Gastroesophageal sphincter (tissue), 4 donors: ENCODE data around the gene KAZN. TPM values are rescaled to one million over a fixed set of nuclear protein-coding genes. Genes with fewer than 3 reads are reported as not detected.

ENCODE experiments used
- ATAC-seq: fragments of 150-250 bp; one replicate; pipeline ENCODE4 v1.9.1; 2016; ENCODE audit warnings: mild to moderate bottlenecking, moderate library complexity
- H3K27ac ChIP-seq, 4 donors: fragments of 200-600 bp; sonication (generic) in 3 of 4; 1 replicate in 3 of 4; 2 replicates in 1 of 4; pipeline ENCODE4 v1.5.1; 2016 to 2019
- H3K27me3 ChIP-seq: fragments of 200-600 bp; sonication (generic); one replicate; pipeline ENCODE4 v1.5.1; 2019
- H3K36me3 ChIP-seq, 2 donors: fragments of 200-600 bp; sonication (generic); one replicate each; pipeline ENCODE4 v1.5.1; 2019; ENCODE audit warnings: control low read depth in 1 of 2
- H3K4me1 ChIP-seq, 3 donors: fragments of 200-600 bp; sonication (generic); 1 replicate in 2 of 3; 2 replicates in 1 of 3; pipeline ENCODE4 v1.5.1; 2016 to 2019; ENCODE audit warnings: control low read depth in 2 of 3
- H3K4me3 ChIP-seq, 2 donors: fragments of 200-600 bp; sonication (generic); one replicate each; pipeline ENCODE4 v1.5.1; 2019; ENCODE audit warnings: mild to moderate bottlenecking in 1 of 2, moderate library complexity in 1 of 2
- H3K9me3 ChIP-seq, 3 donors: fragments of 200-600 bp; sonication (generic); one replicate each; pipeline ENCODE4 v1.5.1; 2017 to 2019; ENCODE audit warnings: control low read depth in 2 of 3
- EP300 ChIP-seq: sonication (generic); formaldehyde crosslinking; IDR thresholded peaks from one replicate; pipeline ENCODE4 v1.6.1; 2017; ENCODE audit warnings: antibody characterized with exemption, mild to moderate bottlenecking
- POLR2A ChIP-seq, 2 donors: fragments of 450-650 bp; IDR thresholded peaks; one replicate each; pipeline ENCODE4 v1.6.1; 2017; ENCODE audit warnings: antibody characterized with exemption in 2 of 2, mild to moderate bottlenecking in 2 of 2, moderate library complexity in 1 of 2
- POLR2AphosphoS5 ChIP-seq: sonication (generic); formaldehyde crosslinking; IDR thresholded peaks from one replicate; pipeline ENCODE4 v1.6.1; 2017; ENCODE audit warnings: antibody characterized with exemption
- WGBS, 2 donors: methylation state at CpG; one replicate each; pipeline ENCODE4 v1.1.5; 2018; ENCODE audit warnings: low coverage in 1 of 2; 5-methylcytosine and 5-hydroxymethylcytosine counted together
- total RNA-seq, 4 donors: library from RNA; depleted of rRNA; stranded (reverse); fragments of >200 nt; gene quantifications; one replicate each; pipeline ENCODE4 v1.1.0, GENCODE V29; 2016
- TF ChIP-seq, protein P1 (sequence below), 4 experiments: fragments of 200-600 bp in 2 of 4; fragments of 450-650 bp in 2 of 4; sonication (generic) in 1 of 4; IDR thresholded peaks; one replicate each; pipeline ENCODE4 v1.5.1; 2017 to 2019; ENCODE audit warnings: antibody characterized with exemption in 4 of 4, mild to moderate bottlenecking in 2 of 4, moderate library complexity in 2 of 4

The KAZN gene
- total RNA-seq, 4 donors from 2014 or later, result 6.5 to 16.6 (median 11.5) TPM

DNA sequence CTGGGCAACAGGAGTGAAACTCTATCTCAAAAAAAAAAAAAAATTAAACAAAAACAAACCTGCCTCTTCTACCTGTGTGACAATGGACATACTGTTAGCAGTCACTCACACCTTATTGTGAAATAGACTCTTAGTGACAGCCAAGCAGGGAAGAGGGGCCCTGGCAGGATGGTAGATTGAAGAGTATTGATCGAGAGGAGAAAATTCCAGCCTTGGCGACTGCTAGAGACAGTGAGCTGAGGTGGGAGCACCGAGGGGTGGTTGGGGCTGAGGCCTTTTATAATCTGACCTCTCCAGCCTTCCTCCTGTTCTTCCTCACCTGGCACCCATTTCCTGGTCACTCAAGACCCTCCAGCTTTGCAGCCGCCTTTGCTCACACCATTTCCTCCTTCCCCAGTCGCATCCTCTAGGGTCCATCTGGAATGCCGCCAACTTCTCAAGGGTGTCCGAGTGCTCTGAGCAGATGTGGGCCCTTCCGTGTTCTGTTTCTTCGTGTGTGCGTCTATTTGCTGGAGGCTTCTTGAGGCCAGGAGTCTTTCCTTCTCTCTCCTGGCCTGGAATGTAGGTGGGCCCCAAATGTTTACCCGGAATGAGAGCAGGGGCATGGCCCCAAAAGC lies 358.2 kb downstream of the KAZN start:
- Histone ChIP-seq H3K27me3 (no peaks in the 10 kb centered on the region), H3K27ac (no peak overlapping the region), H3K9me3 (peaks cover 0 to 11% (median 0%) of the 10 kb centered on the region in 3 donors), H3K4me3 (no peak overlapping the region), H3K4me1 (peaks cover 0 to 8% (median 0%) of the 10 kb centered on the region in 3 donors), H3K36me3 (peaks cover 0 to 12% of the 10 kb centered on the region in 2 donors)
- TF ChIP-seq, protein P1, sequence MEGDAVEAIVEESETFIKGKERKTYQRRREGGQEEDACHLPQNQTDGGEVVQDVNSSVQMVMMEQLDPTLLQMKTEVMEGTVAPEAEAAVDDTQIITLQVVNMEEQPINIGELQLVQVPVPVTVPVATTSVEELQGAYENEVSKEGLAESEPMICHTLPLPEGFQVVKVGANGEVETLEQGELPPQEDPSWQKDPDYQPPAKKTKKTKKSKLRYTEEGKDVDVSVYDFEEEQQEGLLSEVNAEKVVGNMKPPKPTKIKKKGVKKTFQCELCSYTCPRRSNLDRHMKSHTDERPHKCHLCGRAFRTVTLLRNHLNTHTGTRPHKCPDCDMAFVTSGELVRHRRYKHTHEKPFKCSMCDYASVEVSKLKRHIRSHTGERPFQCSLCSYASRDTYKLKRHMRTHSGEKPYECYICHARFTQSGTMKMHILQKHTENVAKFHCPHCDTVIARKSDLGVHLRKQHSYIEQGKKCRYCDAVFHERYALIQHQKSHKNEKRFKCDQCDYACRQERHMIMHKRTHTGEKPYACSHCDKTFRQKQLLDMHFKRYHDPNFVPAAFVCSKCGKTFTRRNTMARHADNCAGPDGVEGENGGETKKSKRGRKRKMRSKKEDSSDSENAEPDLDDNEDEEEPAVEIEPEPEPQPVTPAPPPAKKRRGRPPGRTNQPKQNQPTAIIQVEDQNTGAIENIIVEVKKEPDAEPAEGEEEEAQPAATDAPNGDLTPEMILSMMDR (IDR thresholded peaks at IDR 0.05), result no peak
- TF ChIP-seq EP300, result no peak
- TF ChIP-seq POLR2A (IDR thresholded peaks at IDR 0.05), result no peak
- no peak for TF ChIP-seq POLR2AphosphoS5
- 83 to 86% methylated on average over 8 to 10 of the region's 11 CpGs for WGBS, 2 donors
- no peak for ATAC-seq

DNA sequence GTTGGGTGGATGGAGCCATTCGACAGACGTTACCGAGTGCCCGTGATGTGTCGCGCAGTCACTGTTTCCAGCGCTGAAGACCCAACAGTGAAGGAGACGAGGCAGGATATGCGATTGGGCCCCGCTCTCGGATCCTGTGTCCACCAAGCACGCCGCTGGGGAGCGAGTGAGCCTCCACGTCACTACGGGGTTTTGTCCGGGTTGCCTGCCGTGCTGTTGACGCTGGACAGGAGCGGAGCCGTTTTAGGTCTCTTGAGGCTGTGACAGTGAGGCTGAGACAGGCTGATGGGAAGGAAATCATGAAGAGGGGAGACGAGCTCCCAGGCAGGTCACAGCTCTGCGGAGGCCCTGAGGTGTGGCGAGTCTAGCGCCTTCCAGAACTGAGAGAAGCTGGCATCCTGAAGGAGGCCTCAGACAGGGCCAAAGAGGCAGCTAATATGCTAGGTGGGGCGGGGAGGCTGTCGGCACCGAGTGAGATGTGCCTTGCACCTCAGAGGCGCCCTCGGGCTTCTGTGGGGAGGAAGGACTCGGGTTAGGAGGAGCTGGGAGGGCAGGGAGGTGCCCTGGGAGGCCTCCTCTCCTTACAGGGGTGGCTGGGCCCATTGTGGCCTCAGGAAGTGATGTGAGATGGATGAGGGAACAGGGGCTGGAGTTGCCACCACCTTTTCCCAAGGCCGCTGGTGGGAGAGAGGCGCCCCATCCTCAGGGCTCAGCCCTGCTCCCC lies 359.1 kb downstream of the KAZN start:
- ATAC-seq, result no peak
- no peak overlapping the region for H3K4me3 ChIP-seq
- H3K4me1 ChIP-seq, result peaks cover 0 to 8% (median 0%) of the 10 kb centered on the region in 3 donors
- TF ChIP-seq, protein P1 (IDR thresholded peaks at IDR 0.05), result no peak
- TF ChIP-seq EP300 (no peak), POLR2AphosphoS5 (no peak), POLR2A (IDR thresholded peaks at IDR 0.05) (no peak)
- peaks cover 0 to 16% of the 10 kb centered on the region in 2 donors for H3K36me3 ChIP-seq
- no peaks in the 10 kb centered on the region for H3K27me3 ChIP-seq
- H3K9me3 ChIP-seq, result peaks cover 0 to 12% (median 0%) of the 10 kb centered on the region in 3 donors
- no CpG with 5 or more reads among the region's 33 CpGs for WGBS, 2 donors
- H3K27ac ChIP-seq, result no peak overlapping the region

DNA sequence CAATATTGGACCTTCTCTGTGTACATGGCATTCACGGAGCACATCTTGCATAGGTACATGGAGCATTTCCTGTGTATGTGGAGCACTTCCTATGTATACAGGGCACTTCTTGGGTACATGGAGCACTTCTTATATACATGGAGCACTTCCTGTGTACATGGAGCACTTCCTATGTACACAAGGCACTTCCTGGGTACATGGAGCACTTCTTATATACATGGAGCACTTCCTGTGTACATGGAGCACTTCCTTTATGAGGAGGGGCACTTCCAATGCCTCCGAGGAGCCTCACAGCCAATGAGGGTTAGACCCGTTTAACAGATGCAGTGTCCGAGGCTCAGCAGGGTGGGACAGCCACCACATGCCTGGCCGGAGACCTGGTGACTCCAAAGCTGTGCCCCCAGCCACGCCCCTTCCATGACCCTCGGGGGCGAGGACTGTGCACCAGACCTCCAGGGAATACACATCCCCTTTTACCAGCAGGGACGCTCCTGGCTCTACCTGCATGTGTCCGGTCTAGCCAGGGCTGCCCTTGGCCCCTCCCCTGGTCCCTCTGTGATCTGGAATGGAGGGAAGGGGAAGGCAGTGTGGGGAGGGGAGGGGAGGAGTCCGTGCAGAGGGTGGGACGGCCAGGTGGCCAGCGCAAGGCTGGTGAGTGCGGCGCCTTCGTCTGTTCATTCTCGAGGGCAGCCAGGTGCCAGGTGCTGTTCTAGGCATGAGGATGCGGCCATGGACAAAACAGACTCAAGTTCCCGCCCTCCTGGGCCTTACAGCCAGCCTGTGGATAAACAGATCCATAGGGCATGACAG lies 360.0 kb downstream of the KAZN start:
- Histone ChIP-seq H3K27me3 (no peaks in the 10 kb centered on the region), H3K9me3 (peaks cover 0 to 12% (median 0%) of the 10 kb centered on the region in 3 donors), H3K4me3 (no peak overlapping the region), H3K27ac (no peak overlapping the region), H3K36me3 (peaks cover 0 to 21% of the 10 kb centered on the region in 2 donors), H3K4me1 (peaks cover 0 to 8% (median 0%) of the 10 kb centered on the region in 3 donors)
- WGBS, 2 donors, result 95% methylated on average over 9 of the region's 19 CpGs; no CpG with 5 or more reads in 1 of the 2 donors
- TF ChIP-seq, protein P1 (IDR thresholded peaks at IDR 0.05), result no peak
- TF ChIP-seq POLR2AphosphoS5, result no peak
- no peak for TF ChIP-seq EP300
- TF ChIP-seq POLR2A (IDR thresholded peaks at IDR 0.05), result no peak
- ATAC-seq, result no peak

DNA sequence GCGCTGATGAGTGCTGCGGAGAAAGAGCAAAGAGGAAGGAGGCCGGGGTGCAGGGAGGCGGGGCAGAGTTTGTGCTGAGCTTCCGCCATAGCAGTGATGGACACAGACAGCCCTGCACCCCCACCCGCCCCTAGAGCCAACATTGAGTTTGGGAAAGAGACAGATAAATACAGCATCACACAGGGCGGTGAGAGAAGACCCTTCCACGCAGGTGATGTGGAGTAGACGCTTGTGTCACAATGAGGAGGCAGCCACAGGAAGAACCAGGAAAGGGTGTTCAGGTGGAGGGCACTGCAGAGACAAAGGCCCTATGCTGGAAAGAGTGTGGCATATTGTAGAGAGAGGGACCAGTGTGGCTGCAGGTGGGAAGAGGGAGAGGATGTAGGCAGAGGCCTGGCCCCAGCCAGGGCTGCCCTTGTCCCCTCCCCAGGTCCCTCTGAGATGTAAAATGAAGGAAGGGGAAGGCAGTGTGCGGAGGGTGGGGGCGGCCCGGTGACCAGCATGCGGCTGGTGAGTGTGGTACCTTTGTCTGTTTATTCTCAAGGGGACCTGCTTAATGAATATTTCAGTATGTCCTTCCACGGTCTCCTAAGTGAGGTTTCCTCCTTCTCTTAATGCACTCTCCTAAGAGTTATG lies 360.7 kb downstream of the KAZN start:
- no peak overlapping the region for H3K4me3 ChIP-seq
- TF ChIP-seq, protein P1 (IDR thresholded peaks at IDR 0.05), result no peak
- TF ChIP-seq POLR2A (IDR thresholded peaks at IDR 0.05) (no peak), POLR2AphosphoS5 (no peak), EP300 (no peak)
- no peaks in the 10 kb centered on the region for H3K27me3 ChIP-seq
- H3K27ac ChIP-seq, result no peak overlapping the region
- no peak for ATAC-seq
- WGBS, 2 donors, result 91% methylated on average over 6 to 14 of the region's 14 CpGs
- peaks cover 0 to 8% (median 0%) of the 10 kb centered on the region in 3 donors for H3K4me1 ChIP-seq
- H3K9me3 ChIP-seq, result peaks cover 0 to 5% (median 0%) of the 10 kb centered on the region in 3 donors
- H3K36me3 ChIP-seq, result peaks cover 0 to 21% of the 10 kb centered on the region in 2 donors
